Measurements from ENCODE around the gene CNR2.
A peak's percentile ranks its signal among the peaks of the same experiment; 100 is the strongest.
"Not testable (repeated sequence)": the region's sequence is repeated elsewhere in the genome, so short reads cannot be mapped to it uniquely, and the experiment has no call there.

Gene CNR2
- 2.9 to 64.3 (median 17.7) reads per million in 4 experiments for total RNA-seq

GRCh38 chr1:23913212-23913880 is at the start of gene CNR2:
Gene CNR2 (minus strand): TSS chr1:23913362. CDS start chr1:23875617, 37,745 bp downstream.
- DNase-seq: no peak

- DNase-seq: no peak
Observed at GRCh38 chr1:23960291-23961020, 47.3 kb upstream of the CNR2 start.

- peak; percentile 90 for DNase-seq
Observed at GRCh38 chr1:23959461-23960290, 46.5 kb upstream of the CNR2 start, which contains the start of gene PNRC2. Gene PNRC2 (plus strand): TSS chr1:23959828. CDS start chr1:23961458, 1,630 bp downstream.

GRCh38 chr1:23958810-23959460 is 45.8 kb upstream of the CNR2 start:
- peak; percentile 84 for DNase-seq

GRCh38 chr1:23958040-23958809 is 45.1 kb upstream of the CNR2 start:
- not testable (repeated sequence) for DNase-seq

- DNase-seq: no peak
Observed at GRCh38 chr1:23957096-23957495, 43.9 kb upstream of the CNR2 start.

- no peak for DNase-seq
Observed at GRCh38 chr1:23953020-23953419, 39.9 kb upstream of the CNR2 start.

- no peak for DNase-seq
Observed at GRCh38 chr1:23947366-23947765, 34.2 kb upstream of the CNR2 start.

- no peak for DNase-seq
Observed at GRCh38 chr1:23936481-23937176, 23.5 kb upstream of the CNR2 start.

- no peak for DNase-seq
Observed at GRCh38 chr1:23931491-23931880, 18.3 kb upstream of the CNR2 start.

- DNase-seq: no peak
Observed at GRCh38 chr1:23930861-23931490, 17.8 kb upstream of the CNR2 start.

- no peak for DNase-seq
Observed at GRCh38 chr1:23930270-23930669, 17.1 kb upstream of the CNR2 start.

- no peak for DNase-seq
Observed at GRCh38 chr1:23928789-23929188, 15.6 kb upstream of the CNR2 start.

GRCh38 chr1:23927097-23927496 is 13.9 kb upstream of the CNR2 start:
- no peak for DNase-seq

GRCh38 chr1:23925279-23925678 is 12.1 kb upstream of the CNR2 start:
- DNase-seq: no peak

GRCh38 chr1:23924601-23925000 is 11.4 kb upstream of the CNR2 start:
- no peak for DNase-seq

- no peak for DNase-seq
Observed at GRCh38 chr1:23923592-23924499, 10.7 kb upstream of the CNR2 start.

GRCh38 chr1:23922321-23922943 is 9.3 kb upstream of the CNR2 start:
- DNase-seq: no peak
